B cell (primary cell): ENCODE data around the gene AK9. TPM values are rescaled to one million over a fixed set of nuclear protein-coding genes. Genes with fewer than 3 reads are reported as not detected.

Source experiments
- ATAC-seq: fragments of 200-7000 bp; cut with Tn5 transposase; one replicate; pipeline ENCODE4 v1.10.0; 2021; ENCODE audit warnings: low read depth, mild to moderate bottlenecking, moderate number of reproducible peaks, moderate library complexity
- CTCF ChIA-PET: fragments of 350-600 bp; sonication (Branson Sonifier 250); formaldehyde crosslinking; loops from one replicate; lab custom pipeline; 2021; ENCODE audit warnings: antibody characterized with exemption, inconsistent platforms; lab: Charles Lee
- POLR2A ChIA-PET: fragments of 350-600 bp; sonication (Branson Sonifier 250); formaldehyde crosslinking; loops from one replicate; lab custom pipeline; 2021; ENCODE audit warnings: antibody characterized with exemption; lab: Charles Lee
- DNase-seq: peaks from one replicate; pipeline ENCODE4 v3.0.0; 2013
- H2AFZ ChIP-seq: 2 replicates; pipeline ENCODE4 v1.6.1; 2012; ENCODE audit warnings: mild to moderate bottlenecking, low read depth, low read length; ENCODE audit not compliant: insufficient read depth, poor library complexity, severe bottlenecking
- H3K27ac ChIP-seq, 2 donors: 1 replicate in 1 of 2; 2 replicates in 1 of 2; pipeline ENCODE4 v1.5.1; 2012 to 2013; ENCODE audit warnings: low read length in 2 of 2, mild to moderate bottlenecking in 2 of 2, moderate library complexity in 1 of 2
- H3K27me3 ChIP-seq, 4 experiments: fragments of 200-600 bp in 1 of 4; sonication (generic) in 1 of 4; replicated peaks in 1 of 4; 1 replicate in 2 of 4; 2 replicates in 2 of 4; pipeline versions ENCODE4 v1.6.1 to v1.7.0; 2013 to 2016; ENCODE audit warnings: low read length in 3 of 4, mild to moderate bottlenecking in 2 of 4, mixed read lengths in 1 of 4, moderate library complexity in 1 of 4; ENCODE audit not compliant: insufficient read depth in 4 of 4, control insufficient read depth in 3 of 4; ENCODE audit errors: control extremely low read depth in 1 of 4
- H3K36me3 ChIP-seq, 2 experiments: replicated peaks in 1 of 2; 1 replicate in 1 of 2; 2 replicates in 1 of 2; pipeline versions ENCODE4 v1.6.1 to v1.7.1; 2013; ENCODE audit warnings: low read length in 1 of 2; ENCODE audit not compliant: insufficient read depth in 2 of 2, control insufficient read depth in 1 of 2; ENCODE audit errors: control extremely low read depth in 1 of 2, extremely low read depth in 1 of 2
- H3K4me1 ChIP-seq, 2 donors: fragments of 200-600 bp in 1 of 2; sonication (generic) in 1 of 2; 1 replicate in 1 of 2; 2 replicates in 1 of 2; pipeline versions ENCODE4 v1.5.1 to v1.6.1; 2013 to 2017; ENCODE audit warnings: low read length in 2 of 2; ENCODE audit not compliant: control insufficient read depth in 2 of 2, insufficient read depth in 2 of 2
- H3K4me2 ChIP-seq: replicated peaks from 2 replicates; pipeline ENCODE3; 2012; ENCODE audit warnings: mild to moderate bottlenecking, low read depth, low read length; ENCODE audit not compliant: poor library complexity, severe bottlenecking
- H3K4me3 ChIP-seq, 5 experiments: fragments of 200-600 bp in 1 of 5; sonication (generic) in 1 of 5; 1 replicate in 3 of 5; 2 replicates in 2 of 5; pipeline versions ENCODE4 v1.5.1 to v1.7.0; 2011 to 2016; ENCODE audit warnings: low read length in 4 of 5, mild to moderate bottlenecking in 4 of 5, low read depth in 2 of 5, control low read depth in 1 of 5, moderate library complexity in 1 of 5; ENCODE audit not compliant: insufficient read depth in 1 of 5; ENCODE audit errors: control extremely low read depth in 1 of 5, extremely low read depth in 1 of 5
- H3K79me2 ChIP-seq: fragments of 200-600 bp; sonication (generic); one replicate; pipeline ENCODE4 v1.6.0; 2016; ENCODE audit warnings: low read length; ENCODE audit not compliant: control insufficient read depth, insufficient read depth
- H3K9ac ChIP-seq: fragments of 200-600 bp; sonication (generic); 2 replicates; pipeline ENCODE4 v1.6.1; 2017; ENCODE audit warnings: mild to moderate bottlenecking, low read length, moderate library complexity
- H3K9me3 ChIP-seq, 3 donors: one replicate each; pipeline versions ENCODE4 v1.6.1 to v1.7.1; 2013; ENCODE audit warnings: low read length in 2 of 3; ENCODE audit not compliant: control insufficient read depth in 2 of 3, insufficient read depth in 1 of 3; ENCODE audit errors: control extremely low read depth in 1 of 3
- H4K20me1 ChIP-seq: 2 replicates; pipeline ENCODE4 v1.6.0; 2012; ENCODE audit warnings: mild to moderate bottlenecking, low read length; ENCODE audit not compliant: insufficient read depth, control insufficient read depth, poor library complexity, severe bottlenecking
- H3K27ac Mint-ChIP-seq: one replicate; pipeline ENCODE4 v1.8.0; 2021; ENCODE audit warnings: mixed read lengths
- H3K27me3 Mint-ChIP-seq: one replicate; pipeline ENCODE4 v1.8.0; 2021; ENCODE audit warnings: mixed read lengths
- H3K4me1 Mint-ChIP-seq: one replicate; pipeline ENCODE4 v1.8.0; 2021; ENCODE audit warnings: mixed read lengths
- H3K4me3 Mint-ChIP-seq: one replicate; pipeline ENCODE4 v1.8.0; 2021; ENCODE audit warnings: mixed read lengths
- H3K9me3 Mint-ChIP-seq: one replicate; pipeline ENCODE4 v1.8.0; 2022; ENCODE audit warnings: mixed read lengths; ENCODE audit not compliant: insufficient read depth
- EZH2 ChIP-seq: IDR thresholded peaks from 2 replicates; pipeline ENCODE4 v1.6.1; 2012; ENCODE audit warnings: borderline replicate concordance, low read depth, mild to moderate bottlenecking, moderate library complexity, low read length; ENCODE audit not compliant: insufficient read depth, poor library complexity, severe bottlenecking
- WGBS: methylation state at CpG from one replicate; pipeline ENCODE4 v1.1.5; 2013; ENCODE audit warnings: missing lambda C conversion rate; ENCODE audit not compliant: insufficient coverage; 5-methylcytosine and 5-hydroxymethylcytosine counted together
- intact Hi-C: fragments of 100-400 bp; cut with micrococcal nuclease; formaldehyde crosslinking; loops from one replicate; pipeline ENCODE4 v1.10.0; 2022
- polyA plus RNA-seq: library from polyadenylated mRNA; depleted of rRNA; stranded (reverse); fragments of >200 nt; gene quantifications from 2 replicates; pipeline ENCODE4 v1.2.3, GENCODE V29; 2012
- total RNA-seq, 2 donors: library from RNA; stranded (reverse); fragments of 120-200 nt in 1 of 2; gene quantifications; 1 replicate in 1 of 2; 2 replicates in 1 of 2; pipeline versions ENCODE4 v1.2.3 to v1.2.4, GENCODE V29; 2013 to 2022
- TF ChIP-seq, protein P1 (sequence below): fragments of 200-600 bp; IDR thresholded peaks from one replicate; pipeline ENCODE4 v1.8.0; 2022; ENCODE audit warnings: antibody characterized with exemption, mild to moderate bottlenecking

AK9 gene
- total and polyA plus RNA-seq, 2 donors (not counting 1 experiment from before 2014, with no cell fraction given) = 6.4 to 26.5 TPM

DNA sequence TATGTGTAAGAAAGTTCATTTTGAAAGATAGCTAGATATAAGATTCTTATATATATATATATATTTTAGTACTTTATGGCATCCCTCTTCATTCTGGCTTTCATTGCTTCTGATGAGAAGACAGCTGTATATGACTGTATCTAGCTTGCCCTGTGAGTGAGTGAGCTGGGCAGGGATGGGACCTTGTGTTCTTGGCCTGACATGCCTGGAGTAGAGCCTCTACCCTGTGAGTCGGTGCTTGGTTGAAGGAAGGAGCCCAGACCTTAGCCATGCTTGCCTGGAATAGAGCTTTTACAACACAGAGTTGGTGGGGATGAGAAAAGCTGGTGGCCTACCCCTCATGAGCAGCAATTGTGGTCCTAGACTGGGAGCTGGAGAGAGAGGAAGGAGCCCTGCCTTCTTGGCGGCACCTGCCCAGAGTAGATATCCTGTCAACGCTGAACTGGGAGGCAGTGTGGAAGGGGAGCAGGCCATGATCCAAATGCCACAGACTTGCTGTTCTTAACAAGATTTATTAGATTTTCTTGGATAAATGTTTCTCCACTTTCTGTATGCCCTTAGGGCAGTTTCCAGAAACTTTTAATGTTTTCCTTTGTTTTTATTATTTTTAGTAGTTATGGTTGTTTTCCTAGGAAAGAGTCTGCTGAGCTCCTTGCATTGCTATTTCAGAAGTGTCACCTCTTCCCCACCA is 31.7 kb upstream of the AK9 start:
- Histone ChIP-seq H4K20me1 (peaks cover 32% of the 10 kb centered on the region), H3K4me3 (no peak overlapping the region), H3K79me2 (peaks cover 17% of the 10 kb centered on the region), H3K4me2 (no peak overlapping the region), H3K4me1 (peaks cover 5 to 6% of the 10 kb centered on the region in 2 donors), H3K27ac (no peak overlapping the region), H3K36me3 (peaks cover 8 to 58% of the 10 kb centered on the region in 2 experiments), H3K9ac (no peak overlapping the region), H3K9me3 (peaks cover 0 to 2% (median 0%) of the 10 kb centered on the region in 3 donors), H2AFZ (no peak overlapping the region), H3K27me3 (no peaks in the 10 kb centered on the region)
- ATAC-seq = no peak
- POLR2A ChIA-PET = no interaction called here
- Mint-ChIP-seq H3K27ac (no peak overlapping the region), H3K9me3 (no peaks in the 10 kb centered on the region), H3K27me3 (no peaks in the 10 kb centered on the region), H3K4me3 (no peak overlapping the region), H3K4me1 (peaks cover 8% of the 10 kb centered on the region)
- TF ChIP-seq, protein P1, sequence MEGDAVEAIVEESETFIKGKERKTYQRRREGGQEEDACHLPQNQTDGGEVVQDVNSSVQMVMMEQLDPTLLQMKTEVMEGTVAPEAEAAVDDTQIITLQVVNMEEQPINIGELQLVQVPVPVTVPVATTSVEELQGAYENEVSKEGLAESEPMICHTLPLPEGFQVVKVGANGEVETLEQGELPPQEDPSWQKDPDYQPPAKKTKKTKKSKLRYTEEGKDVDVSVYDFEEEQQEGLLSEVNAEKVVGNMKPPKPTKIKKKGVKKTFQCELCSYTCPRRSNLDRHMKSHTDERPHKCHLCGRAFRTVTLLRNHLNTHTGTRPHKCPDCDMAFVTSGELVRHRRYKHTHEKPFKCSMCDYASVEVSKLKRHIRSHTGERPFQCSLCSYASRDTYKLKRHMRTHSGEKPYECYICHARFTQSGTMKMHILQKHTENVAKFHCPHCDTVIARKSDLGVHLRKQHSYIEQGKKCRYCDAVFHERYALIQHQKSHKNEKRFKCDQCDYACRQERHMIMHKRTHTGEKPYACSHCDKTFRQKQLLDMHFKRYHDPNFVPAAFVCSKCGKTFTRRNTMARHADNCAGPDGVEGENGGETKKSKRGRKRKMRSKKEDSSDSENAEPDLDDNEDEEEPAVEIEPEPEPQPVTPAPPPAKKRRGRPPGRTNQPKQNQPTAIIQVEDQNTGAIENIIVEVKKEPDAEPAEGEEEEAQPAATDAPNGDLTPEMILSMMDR = no peak
- no peak for TF ChIP-seq EZH2
- WGBS = 100% methylated on average over 3 of the region's 3 CpGs
- intact Hi-C loops = no loop called here
- CTCF ChIA-PET = interaction anchor here (0.9 to 1.9 kb wide), 2 partner anchors 16 to 317 kb away, joined by 3 to 5 read pairs; no protein-coding TSS in a partner anchor
- no peak for DNase-seq

DNA sequence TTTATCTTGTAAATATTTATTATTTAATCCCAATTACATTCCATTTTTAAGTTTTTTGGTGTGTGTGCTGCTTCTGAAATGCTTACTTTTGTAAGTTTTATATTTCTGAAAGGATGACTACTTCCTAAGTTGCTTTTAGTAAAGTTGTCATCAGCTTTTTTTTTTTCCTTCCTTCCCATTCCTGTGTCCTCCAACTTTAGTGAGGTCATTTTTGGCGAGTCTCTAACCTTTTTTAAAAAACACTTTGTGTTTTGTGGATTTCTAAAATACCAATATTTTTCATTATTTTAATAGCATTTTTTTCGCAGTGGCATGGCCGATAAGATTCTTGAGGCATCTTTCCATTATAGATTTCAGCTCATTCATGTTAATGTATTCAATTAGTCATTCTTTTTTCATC is 31.0 kb upstream of the AK9 start:
- peaks cover 25% of the 10 kb centered on the region for H4K20me1 ChIP-seq
- no peak overlapping the region for H3K27ac Mint-ChIP-seq
- intact Hi-C loops = no loop called here
- H3K4me3 ChIP-seq = no peak overlapping the region
- H3K4me3 Mint-ChIP-seq = no peak overlapping the region
- no peaks in the 10 kb centered on the region for H3K9me3 Mint-ChIP-seq
- DNase-seq = no peak
- no peak for ATAC-seq
- H3K79me2 ChIP-seq = peaks cover 17% of the 10 kb centered on the region
- H3K9me3 ChIP-seq = peaks cover 0 to 2% (median 0%) of the 10 kb centered on the region in 3 donors
- no peak overlapping the region for H3K4me2 ChIP-seq
- peaks cover 15% of the 10 kb centered on the region for H3K4me1 Mint-ChIP-seq
- no peaks in the 10 kb centered on the region for H3K27me3 ChIP-seq
- H3K27ac ChIP-seq = no peak overlapping the region
- no peak overlapping the region for H3K9ac ChIP-seq
- CTCF ChIA-PET = interaction anchor here (0.9 to 1.9 kb wide), 2 partner anchors 15 to 318 kb away, joined by 3 to 5 read pairs; no protein-coding TSS in a partner anchor
- POLR2A ChIA-PET = no interaction called here
- no CpG with 5 or more reads among the region's 3 CpGs for WGBS
- H3K36me3 ChIP-seq = peaks cover 8 to 56% of the 10 kb centered on the region in 2 experiments
- TF ChIP-seq, protein P1 = no peak
- TF ChIP-seq EZH2 = no peak
- no peaks in the 10 kb centered on the region for H3K27me3 Mint-ChIP-seq
- peaks cover 9 to 11% of the 10 kb centered on the region in 2 donors for H3K4me1 ChIP-seq
- H2AFZ ChIP-seq = no peak overlapping the region
